Panc1 (cell line): ENCODE measurements around the gene ASB1. TPM values are rescaled to one million over a fixed set of nuclear protein-coding genes. Genes with fewer than 3 reads are reported as not detected.

Source experiments
- ATAC-seq: fragments of 200-7000 bp; cut with Tn5 transposase; 2 replicates; pipeline ENCODE4 v1.9.1; 2020; ENCODE audit warnings: mild to moderate bottlenecking, moderate library complexity
- BruUV-seq: library from RNA; stranded (reverse); fragments of 400-500 nt; replicated peaks from 2 replicates; lab custom pipeline; 2021; lab: Mats Ljungman, UMichigan
- CTCF ChIA-PET: fragments of 300-600 bp; sonication (Branson Sonifier 250); formaldehyde crosslinking; loops from one replicate; lab custom pipeline; 2022; ENCODE audit warnings: antibody characterized with exemption; lab: Charles Lee
- POLR2A ChIA-PET: fragments of 300-600 bp; sonication (Branson Sonifier 250); formaldehyde crosslinking; loops from one replicate; lab custom pipeline; 2022; ENCODE audit warnings: antibody characterized with exemption; lab: Charles Lee
- DNase-seq: peaks from one replicate; pipeline ENCODE4 v3.0.0-alpha.2; 2010; ENCODE audit warnings: low read depth, low spot score
- H3K27ac ChIP-seq: 2 replicates; pipeline ENCODE4 v1.5.1; 2011; ENCODE audit warnings: mild to moderate bottlenecking, low read length, inconsistent platforms
- H3K27me3 ChIP-seq: fragments of 200-500 bp; sonication (Bioruptor generic); 2 replicates; pipeline ENCODE4 v1.6.0; 2014; ENCODE audit warnings: low read length, inconsistent platforms; ENCODE audit not compliant: control insufficient read depth, insufficient read depth
- H3K36me3 ChIP-seq: fragments of 200-500 bp; sonication (Bioruptor generic); 2 replicates; pipeline ENCODE4 v1.5.1; 2014; ENCODE audit warnings: inconsistent platforms, mild to moderate bottlenecking, low read length, moderate library complexity; ENCODE audit not compliant: control insufficient read depth, insufficient read depth
- H3K4me1 ChIP-seq: 2 replicates; pipeline ENCODE4 v1.5.1; 2011; ENCODE audit warnings: inconsistent platforms, mild to moderate bottlenecking, low read length, moderate library complexity; ENCODE audit not compliant: control insufficient read depth, insufficient read depth
- H3K4me3 ChIP-seq, 2 experiments: 2 replicates each; pipeline ENCODE4 v1.5.1; 2011 to 2012; ENCODE audit warnings: low read depth in 2 of 2, low read length in 2 of 2, mild to moderate bottlenecking in 2 of 2, inconsistent platforms in 1 of 2, moderate library complexity in 1 of 2
- H3K9me3 ChIP-seq: fragments of 200-500 bp; sonication (Bioruptor generic); 2 replicates; pipeline ENCODE4 v1.5.1; 2014; ENCODE audit warnings: low read depth, mild to moderate bottlenecking, inconsistent platforms, low read length, moderate library complexity; ENCODE audit not compliant: control insufficient read depth, insufficient read depth
- CTCF ChIP-seq: fragments of 450-650 bp; IDR thresholded peaks from 2 replicates; pipeline ENCODE4 v1.5.1; 2017; ENCODE audit warnings: mild to moderate bottlenecking
- POLR2AphosphoS5 ChIP-seq: IDR thresholded peaks from 2 replicates; pipeline ENCODE4 v1.6.1; 2012; ENCODE audit warnings: mild to moderate bottlenecking, low read depth, low read length, moderate library complexity
- REST ChIP-seq, 2 experiments: IDR thresholded peaks; 2 replicates each; pipeline ENCODE4 v1.6.1; 2011 to 2012; ENCODE audit warnings: low read depth in 2 of 2, control low read depth in 1 of 2, low read length in 1 of 2, mild to moderate bottlenecking in 1 of 2, moderate library complexity in 1 of 2; ENCODE audit not compliant: insufficient read depth in 1 of 2
- SIN3A ChIP-seq: IDR thresholded peaks from 2 replicates; pipeline ENCODE4 v1.6.1; 2012; ENCODE audit warnings: low read depth, mild to moderate bottlenecking, low read length, moderate library complexity, borderline replicate concordance; ENCODE audit not compliant: insufficient read depth
- TCF7L2 ChIP-seq: IDR thresholded peaks from 2 replicates; pipeline ENCODE4 v1.6.1; 2011; ENCODE audit warnings: mild to moderate bottlenecking, low read depth, low read length, inconsistent platforms
- in situ Hi-C: cut with HindIII; loops from 2 replicates; pipeline ENCODE4 v1.10.0; 2016; ENCODE audit warnings: low sequenced_read_pairs, low pct_unique_long_range_greater_than_20kb
- intact Hi-C: fragments of 100-400 bp; cut with micrococcal nuclease; formaldehyde crosslinking; loops from one replicate; pipeline ENCODE4 v1.10.0; 2022; ENCODE audit not compliant: unreplicated experiment
- total RNA-seq: library from RNA; stranded (reverse); gene quantifications from one replicate; pipeline ENCODE4 v1.2.1, GENCODE V29; 2021; ENCODE audit not compliant: unreplicated experiment

ASB1 gene
- total RNA-seq, 1 experiment from 2014 or later, result 57.3 TPM

GRCh38 chr2:238425505-238425978 is 1.2 kb upstream of the ASB1 start:
- ChIA-PET POLR2A (interaction anchor here (1.2 kb wide), 1 partner anchor 23 kb away, joined by 3 read pairs; no protein-coding TSS in a partner anchor), CTCF (no interaction called here)
- peaks cover 20% of the 10 kb centered on the region for H3K4me1 ChIP-seq
- BruUV-seq, result no TSS peak
- ATAC-seq, result no peak; the same call in 1 of the 2 replicates
- 0 out of 2 replicates have a peak, but pooled peaks cover 4% of the 10 kb centered on the region for H3K9me3 ChIP-seq
- H3K27ac ChIP-seq, result peak overlapping the region; percentile 92
- in situ Hi-C loops (no loop called here), intact Hi-C loops (no loop called here)
- TF ChIP-seq POLR2AphosphoS5 (no peak), SIN3A (no peak), CTCF (no peak), REST (IDR thresholded peaks at IDR 0.05; ENCODE audit: insufficient read depth in 1 of 2, low read depth in 2 of 2, low read length in 1 of 2) (no peak), TCF7L2 (no peak)
- no peaks in the 10 kb centered on the region; the same call in 1 of the 2 replicates for H3K36me3 ChIP-seq
- no peaks in the 10 kb centered on the region for H3K27me3 ChIP-seq
- no peak for DNase-seq
- peak overlapping the region; percentile 92 to 94 for H3K4me3 ChIP-seq

GRCh38 chr2:238425979-238426567 is 654 bp upstream of the ASB1 start:
- DNase-seq, result no peak
- ChIA-PET CTCF (no interaction called here), POLR2A (interaction anchor here (1.2 kb wide), 1 partner anchor 23 kb away, joined by 3 read pairs; no protein-coding TSS in a partner anchor)
- TSS peak; percentile 99 for BruUV-seq
- no peaks in the 10 kb centered on the region for H3K27me3 ChIP-seq
- H3K9me3 ChIP-seq, result 0 out of 2 replicates have a peak, but pooled peaks cover 5% of the 10 kb centered on the region
- intact Hi-C loops (no loop called here), in situ Hi-C loops (no loop called here)
- TF ChIP-seq POLR2AphosphoS5 (no peak), CTCF (no peak), TCF7L2 (no peak), REST (IDR thresholded peaks at IDR 0.05; ENCODE audit: insufficient read depth in 1 of 2, low read depth in 2 of 2, low read length in 1 of 2) (no peak), SIN3A (no peak)
- ATAC-seq, result peak; percentile 53
- H3K36me3 ChIP-seq, result no peaks in the 10 kb centered on the region; the same call in 1 of the 2 replicates
- H3K4me1 ChIP-seq, result peaks cover 18% of the 10 kb centered on the region
- H3K27ac ChIP-seq, result peak overlapping the region; percentile 92
- peak overlapping the region; percentile 92 to 94 for H3K4me3 ChIP-seq
